Measurements from ENCODE around the gene CPVL.

CPVL gene

DNA sequence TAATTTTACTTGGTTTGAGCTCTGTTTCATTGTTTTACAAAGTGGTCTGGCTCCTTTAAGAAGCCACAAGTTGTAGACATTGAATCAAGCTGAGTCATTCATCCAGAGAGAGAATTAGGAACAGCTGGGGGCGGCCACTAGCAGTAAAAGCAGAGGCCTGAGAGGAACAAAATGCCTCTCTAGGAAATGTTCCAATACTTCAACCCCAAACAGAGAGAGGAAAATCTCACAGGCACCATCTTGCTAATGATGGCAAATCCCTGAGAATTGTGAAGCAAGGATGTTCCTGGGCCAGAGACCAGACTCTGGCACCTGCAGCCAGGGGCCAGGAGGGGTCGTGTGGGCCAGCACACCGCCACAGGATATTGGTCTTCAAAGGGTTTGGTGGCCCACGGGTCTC is 161.7 kb downstream of the CPVL start:
- FAIRE-seq (no peak), DNase-seq (ENCODE audit: insufficient read length, low spot score) (no peak)

GRCh38 chr7:28984217-28984616 is 162.1 kb downstream of the CPVL start:
- DNase-seq (ENCODE audit: insufficient read length, low spot score) = no peak
- FAIRE-seq = no peak

DNA sequence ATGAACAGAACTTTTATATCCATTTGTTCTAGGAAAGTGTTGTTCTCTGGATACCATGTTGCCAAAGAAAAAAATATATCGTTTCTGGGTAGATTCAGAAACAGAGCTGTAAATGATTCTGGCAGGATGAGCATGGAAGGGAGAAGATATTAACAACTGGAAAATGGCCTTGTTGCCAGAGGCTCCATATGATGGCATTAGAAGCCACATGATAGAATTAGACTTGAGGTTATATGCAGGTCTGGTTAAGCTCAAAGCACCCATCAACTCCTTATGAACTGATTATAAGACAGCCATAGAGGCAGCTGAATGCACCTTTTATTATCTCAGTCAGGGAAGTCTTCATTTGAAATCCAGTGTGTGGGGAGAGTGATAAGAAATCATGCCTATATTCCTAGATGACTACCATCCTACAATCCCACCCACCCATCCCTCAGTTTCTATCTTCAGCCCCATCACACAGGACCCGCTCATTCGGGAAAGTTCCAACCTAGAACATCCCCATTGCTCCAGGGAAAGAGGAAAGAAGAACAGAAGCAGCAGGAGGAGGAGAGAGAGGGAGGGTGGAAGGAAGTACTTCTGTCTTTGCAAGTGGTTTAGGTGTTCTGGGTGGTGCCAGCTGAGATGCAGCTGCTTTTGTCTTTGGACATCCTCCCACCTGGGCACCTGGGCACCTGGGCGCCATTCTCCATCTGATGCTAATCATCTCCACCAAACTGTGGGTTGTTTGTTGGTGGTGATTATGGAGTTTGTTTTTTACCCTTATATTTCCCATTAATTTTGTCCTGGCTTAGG is 162.7 kb downstream of the CPVL start:
- no peak for DNase-seq (ENCODE audit: insufficient read length, low spot score)
- no peak for FAIRE-seq

DNA sequence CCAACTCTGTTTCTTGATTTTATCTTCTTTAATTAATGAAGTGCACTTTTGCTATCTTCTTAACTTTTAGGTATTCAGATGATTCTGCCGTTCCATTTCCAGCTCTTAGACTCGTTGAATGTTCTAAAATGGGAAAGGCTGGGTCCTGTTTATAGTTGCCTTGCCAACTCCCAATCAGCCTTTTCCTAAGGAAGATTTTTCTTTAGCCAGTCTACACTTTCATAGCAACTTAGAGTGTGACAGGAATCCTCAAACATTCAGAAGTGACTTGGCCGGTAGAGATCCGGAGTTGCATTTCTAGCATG is 165.2 kb downstream of the CPVL start:
- FAIRE-seq (no peak), DNase-seq (ENCODE audit: insufficient read length, low spot score) (no peak)

DNA sequence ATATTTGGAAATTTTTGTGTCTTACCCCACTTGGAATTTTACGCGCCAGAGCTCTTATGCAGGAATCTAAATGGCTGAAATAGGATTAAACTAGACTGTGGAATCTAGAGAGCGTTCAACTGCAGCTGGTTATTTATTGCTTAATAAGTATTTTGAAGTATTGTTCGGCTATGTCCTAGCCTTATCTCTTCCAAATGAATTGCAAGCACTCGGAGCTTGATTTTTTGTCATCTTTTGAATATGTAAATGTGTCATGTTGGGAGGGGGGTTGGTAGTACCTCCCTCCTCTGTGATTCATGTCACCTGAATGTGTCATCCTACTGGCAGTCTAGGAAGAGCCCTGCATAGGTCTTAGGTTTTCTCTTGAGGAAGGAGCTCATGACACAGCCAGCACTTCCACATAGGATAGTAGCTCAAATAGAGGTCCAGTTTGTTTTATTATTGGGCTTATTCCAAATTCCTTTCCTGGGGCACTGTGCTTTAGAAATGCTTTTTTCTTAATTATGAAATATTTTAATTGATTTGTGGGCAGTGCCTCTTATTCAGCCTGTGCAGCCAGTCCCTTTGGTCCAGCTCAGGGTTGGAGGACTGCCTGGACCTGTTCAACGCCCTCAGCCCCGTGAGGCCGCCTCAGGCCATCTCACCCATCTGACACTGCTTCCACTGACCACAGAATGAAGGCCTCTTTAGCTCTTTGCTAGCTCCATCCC is 165.7 kb downstream of the CPVL start:
- FAIRE-seq = no peak

DNA sequence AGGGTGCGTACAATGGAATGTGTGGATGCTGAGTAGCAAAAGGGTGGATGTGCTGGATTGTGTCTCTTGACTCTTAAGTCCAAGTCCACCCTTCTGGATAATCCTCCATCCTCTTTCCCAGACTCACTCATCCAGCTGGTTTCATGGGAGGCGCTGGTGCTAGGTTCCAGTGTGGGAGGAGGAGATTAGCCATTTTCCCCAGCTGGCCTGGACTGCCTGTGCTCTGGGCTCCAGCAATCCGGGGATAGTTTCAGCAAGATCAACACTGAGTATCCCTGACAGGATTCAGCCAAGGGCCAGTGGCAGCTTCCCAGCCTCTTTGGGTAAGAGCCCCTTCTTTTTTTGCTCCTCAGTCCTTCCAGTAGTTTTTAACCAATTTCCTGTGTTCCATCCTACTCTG is 166.6 kb downstream of the CPVL start:
- FAIRE-seq = no peak

More for the DNA sequence above, 165.7 kb downstream of the CPVL start:
- no peak for DNase-seq (ENCODE audit: insufficient read length, low spot score)

GRCh38 chr7:28977881-28978280 is 168.5 kb downstream of the CPVL start:
- DNase-seq (ENCODE audit: insufficient read length, low spot score) (no peak), FAIRE-seq (no peak)

More for the DNA sequence above, 166.6 kb downstream of the CPVL start:
- DNase-seq (ENCODE audit: insufficient read length, low spot score) = no peak

- FAIRE-seq (no peak), DNase-seq (ENCODE audit: insufficient read length, low spot score) (no peak)
Observed at GRCh38 chr7:28976022-28976421, 170.3 kb downstream of the CPVL start.

DNA sequence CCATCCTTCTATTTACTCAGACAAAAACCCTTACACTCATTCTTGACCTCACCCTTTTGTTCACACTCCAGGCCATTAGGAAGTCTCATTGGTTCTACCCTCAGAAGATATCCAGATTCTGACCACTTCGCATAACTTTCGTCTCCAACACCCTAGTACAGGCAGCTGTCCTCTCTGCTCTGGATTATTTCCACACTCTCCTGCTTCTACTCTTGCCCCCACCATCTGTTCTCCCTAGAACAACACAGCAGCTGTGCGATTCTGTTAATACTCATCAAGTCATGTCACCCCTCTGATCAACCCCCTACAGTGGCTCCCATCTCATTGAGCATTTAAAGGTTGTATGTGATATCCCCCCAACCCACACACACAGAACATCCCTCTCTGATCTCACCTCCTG is 172.7 kb downstream of the CPVL start:
- FAIRE-seq (no peak), DNase-seq (ENCODE audit: insufficient read length, low spot score) (no peak)

DNA sequence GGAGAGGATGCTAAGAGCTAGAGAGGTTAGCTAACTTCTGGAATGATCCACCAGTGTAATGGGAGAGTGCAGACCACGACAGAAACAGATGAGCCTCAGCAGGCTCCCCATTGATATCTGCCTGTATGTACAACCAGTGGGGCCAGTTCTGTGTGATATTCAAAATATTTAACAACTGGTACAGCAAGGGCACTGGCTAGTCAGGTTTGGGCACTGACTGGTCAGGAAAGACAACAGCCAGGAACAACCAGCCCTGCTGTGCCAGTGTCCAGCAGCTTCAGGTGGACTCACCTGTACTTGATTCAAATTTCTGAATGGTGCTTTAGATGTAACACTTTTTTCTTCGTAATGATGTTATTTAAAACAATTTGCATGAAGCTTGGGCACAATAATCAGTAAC is 182.3 kb downstream of the CPVL start:
- DNase-seq (ENCODE audit: insufficient read length, low spot score) (no peak), FAIRE-seq (no peak)

DNA sequence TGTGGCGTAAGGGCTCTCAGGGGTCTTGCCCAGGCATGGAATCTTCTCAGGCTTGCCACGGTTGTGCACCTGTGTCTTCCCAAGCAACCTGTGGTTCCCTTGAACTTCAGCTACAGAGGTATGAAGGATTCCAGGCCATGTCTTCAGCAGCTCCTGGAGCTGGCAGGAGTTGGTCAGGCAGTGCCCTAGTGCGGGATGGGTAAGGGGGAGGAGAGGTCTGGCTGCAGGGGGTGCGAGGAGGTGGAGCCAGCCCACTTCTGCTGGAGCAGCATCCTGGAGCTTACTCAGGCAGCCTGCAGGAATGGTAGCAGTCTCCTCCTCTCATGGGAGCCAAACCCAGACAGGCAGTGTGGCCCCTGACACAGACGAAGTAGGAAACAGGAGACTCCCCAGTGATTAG is 184.4 kb downstream of the CPVL start:
- DNase-seq (ENCODE audit: insufficient read length, low spot score) (no peak), FAIRE-seq (no peak)

GRCh38 chr7:28960071-28960840 is 186.1 kb downstream of the CPVL start:
- DNase-seq (ENCODE audit: insufficient read length, low spot score) (no peak), FAIRE-seq (no peak)

DNA sequence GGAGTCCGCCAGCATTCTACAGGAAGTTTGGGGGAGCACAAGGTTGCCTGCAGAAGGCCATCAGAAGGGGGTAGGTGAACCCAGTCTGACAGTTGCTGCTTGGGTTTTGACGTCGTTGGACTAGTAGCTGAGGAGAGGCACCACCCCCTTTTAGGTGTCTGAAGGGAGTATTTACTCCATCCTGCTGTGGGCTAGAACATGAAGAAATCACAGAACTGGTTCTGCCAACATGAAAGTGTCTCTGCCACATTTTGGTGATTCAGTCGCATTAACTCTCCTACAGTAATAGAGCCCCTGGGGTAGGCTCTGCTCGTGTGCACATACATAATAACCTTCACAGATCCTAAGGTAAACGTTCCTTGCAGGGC is 187.4 kb downstream of the CPVL start:
- no peak for FAIRE-seq

DNA sequence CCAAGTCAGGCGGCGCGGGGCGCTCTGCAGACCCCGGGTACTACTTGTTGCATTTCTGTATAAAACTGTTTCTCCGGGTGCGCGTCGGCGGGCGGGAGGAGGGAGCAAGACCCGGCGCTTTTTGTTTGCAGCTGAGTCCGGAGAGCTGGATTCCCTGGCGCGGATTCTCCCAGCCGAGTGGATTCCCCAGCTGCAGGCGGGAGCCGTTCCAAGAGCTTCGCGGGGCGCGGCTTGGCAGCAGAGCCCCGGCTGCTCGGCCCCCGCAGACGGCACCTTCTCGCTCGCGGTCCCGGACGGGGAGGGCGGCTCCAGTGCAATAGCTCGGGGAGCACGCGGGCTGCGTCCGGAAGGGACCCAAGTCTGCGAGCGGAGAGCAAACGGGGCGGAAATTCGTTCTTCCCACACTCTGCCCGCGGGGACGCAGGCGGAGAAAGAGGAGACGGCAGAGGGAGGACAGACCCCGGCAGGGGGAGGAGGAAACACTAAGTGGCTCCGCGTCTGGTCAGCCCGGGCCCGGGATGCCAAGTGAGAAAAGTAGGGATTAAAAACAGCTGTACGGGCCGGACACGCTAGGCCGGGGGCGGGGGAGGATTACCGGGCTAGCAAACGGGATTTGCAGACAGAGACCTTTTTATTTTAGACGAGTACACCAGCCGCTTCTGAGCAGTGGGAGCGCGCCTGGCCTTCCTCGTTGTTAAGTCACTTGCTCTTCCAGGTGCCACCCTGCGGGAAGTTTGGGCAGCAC is 187.9 kb downstream of the CPVL start, which contains the start of gene TRIL:
TSS of gene TRIL (minus strand) at position 96 of the 745 bp plus-strand sequence. CDS start 284 bp downstream, outside the sequence.
- FAIRE-seq = no peak

More for the DNA sequence above, 187.4 kb downstream of the CPVL start:
- no peak for DNase-seq (ENCODE audit: insufficient read length, low spot score)

GRCh38 chr7:28957751-28958234 is 188.5 kb downstream of the CPVL start:
- FAIRE-seq (no peak), DNase-seq (ENCODE audit: insufficient read length, low spot score) (no peak)

More for the DNA sequence above, 187.9 kb downstream of the CPVL start, which contains the start of gene TRIL:
- no peak for DNase-seq (ENCODE audit: insufficient read length, low spot score)

- no peak for FAIRE-seq
- no peak for DNase-seq (ENCODE audit: insufficient read length, low spot score)
Observed at GRCh38 chr7:28957064-28957750, 189.1 kb downstream of the CPVL start.

- FAIRE-seq (no peak), DNase-seq (ENCODE audit: insufficient read length, low spot score) (no peak)
Observed at GRCh38 chr7:28956608-28957063, 189.7 kb downstream of the CPVL start.

DNA sequence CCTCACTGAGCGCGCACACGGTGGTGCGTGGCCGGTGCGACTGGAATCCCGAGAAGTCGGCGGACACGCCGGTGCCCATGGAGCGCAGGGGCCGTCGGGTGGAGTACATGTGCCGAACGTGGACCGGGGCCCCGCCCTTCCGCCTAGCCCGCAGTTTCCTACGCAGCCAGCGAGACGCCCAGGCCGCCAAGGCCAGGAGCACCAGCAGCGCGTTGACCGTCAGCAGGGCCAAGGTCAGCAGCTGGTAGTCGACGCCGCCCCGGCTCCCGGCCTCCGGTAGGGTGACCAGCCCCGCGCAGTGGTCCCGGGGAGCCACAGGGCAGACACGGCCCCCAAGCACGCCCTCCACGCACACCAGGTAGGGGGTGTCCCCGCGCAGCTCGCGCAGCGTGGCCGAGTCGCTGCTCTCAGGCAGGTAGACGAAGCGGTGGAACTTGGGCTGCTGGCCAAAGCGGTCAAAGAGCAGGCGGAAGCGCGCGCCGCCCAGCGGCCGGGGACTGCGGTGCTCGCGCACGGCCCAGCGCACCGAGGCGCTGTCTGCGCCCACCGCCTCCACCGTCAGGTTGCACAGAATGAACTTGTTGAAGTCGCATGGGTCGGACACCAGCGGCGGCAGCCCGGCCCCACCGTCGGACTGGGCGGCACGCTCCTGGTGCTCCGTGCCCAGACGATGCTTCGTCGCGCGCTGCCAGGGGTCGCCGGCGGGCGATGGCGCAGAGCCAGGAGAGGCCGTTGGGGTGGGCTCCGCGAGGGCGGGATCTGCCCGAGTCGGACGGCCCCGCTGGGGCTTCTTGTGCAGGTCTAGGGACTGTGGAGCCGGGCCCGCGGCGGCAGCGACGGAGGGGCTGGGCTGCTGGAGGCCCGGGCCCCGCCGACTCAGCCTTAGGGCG is 190.4 kb downstream of the CPVL start:
- DNase-seq (ENCODE audit: insufficient read length, low spot score) = no peak
- no peak for FAIRE-seq

DNA sequence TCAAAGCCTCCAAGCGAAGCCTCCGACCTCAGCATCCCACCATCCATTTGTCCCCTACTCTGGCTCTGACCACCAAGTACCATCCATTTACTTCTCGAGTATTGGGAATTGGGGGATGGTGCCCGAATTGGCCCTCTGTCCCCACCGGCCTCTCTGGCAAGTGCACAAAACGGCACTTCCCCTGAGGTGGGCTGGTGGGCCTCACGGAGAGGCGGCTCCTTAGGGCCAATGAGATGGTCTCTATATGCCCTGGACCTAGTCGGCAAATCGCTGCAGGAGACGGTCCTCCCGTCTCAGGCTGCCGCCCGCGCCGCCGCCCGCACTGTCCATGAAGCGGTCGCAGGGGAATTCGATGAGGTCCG is 191.0 kb downstream of the CPVL start:
- no peak for FAIRE-seq
- no peak for DNase-seq (ENCODE audit: insufficient read length, low spot score)
